DND-41 (cell line): ENCODE measurements around the gene TCF7L1.

Source experiments
- ATAC-seq: fragments of 200-7000 bp; cut with Tn5 transposase; 3 replicates; pipeline ENCODE4 v1.9.1; 2021; ENCODE audit warnings: low read depth; ENCODE audit not compliant: insufficient read depth
- DNase-seq: peaks from one replicate; pipeline ENCODE4 v3.0.0-alpha.2; 2020
- H2AFZ ChIP-seq: 2 replicates; pipeline ENCODE4 v1.6.0; 2012; ENCODE audit warnings: low read depth, low read length
- H3K27ac ChIP-seq: 2 replicates; pipeline ENCODE4 v1.5.1; 2012; ENCODE audit warnings: low read length, inconsistent platforms
- H3K27me3 ChIP-seq: fragments of 200-600 bp; sonication (generic); 2 replicates; pipeline ENCODE4 v1.6.0; 2012; ENCODE audit warnings: low read length, mild to moderate bottlenecking, inconsistent platforms; ENCODE audit not compliant: insufficient read depth, poor library complexity
- H3K36me3 ChIP-seq: 2 replicates; pipeline ENCODE4 v1.5.1; 2012; ENCODE audit warnings: low read length, inconsistent platforms; ENCODE audit not compliant: insufficient read depth
- H3K4me1 ChIP-seq: 2 replicates; pipeline ENCODE4 v1.5.1; 2012; ENCODE audit warnings: mild to moderate bottlenecking, low read length; ENCODE audit not compliant: insufficient read depth
- H3K4me2 ChIP-seq: 2 replicates; pipeline ENCODE4 v1.6.0; 2012; ENCODE audit warnings: mild to moderate bottlenecking, moderate library complexity, low read length, inconsistent platforms; ENCODE audit not compliant: insufficient read depth
- H3K4me3 ChIP-seq, 2 experiments: fragments of 200-600 bp in 1 of 2; shearing (Covaris generic) in 1 of 2; 2 replicates each; pipeline ENCODE4 v1.5.1; 2012 to 2016; ENCODE audit warnings: inconsistent platforms in 2 of 2, low read length in 2 of 2, mild to moderate bottlenecking in 2 of 2, low read depth in 1 of 2, moderate library complexity in 1 of 2
- H3K79me2 ChIP-seq: 2 replicates; pipeline ENCODE4 v1.6.0; 2012; ENCODE audit warnings: low read length, inconsistent platforms; ENCODE audit not compliant: insufficient read depth
- H3K9ac ChIP-seq: 2 replicates; pipeline ENCODE4 v1.6.0; 2012; ENCODE audit warnings: low read depth, mild to moderate bottlenecking, inconsistent platforms, low read length, moderate library complexity
- H3K9me3 ChIP-seq: 2 replicates; pipeline ENCODE4 v1.5.1; 2012; ENCODE audit warnings: low read length, moderate library complexity, mild to moderate bottlenecking, inconsistent platforms; ENCODE audit not compliant: insufficient read depth, severe bottlenecking
- H4K20me1 ChIP-seq: 2 replicates; pipeline ENCODE4 v1.6.0; 2012; ENCODE audit warnings: low read length; ENCODE audit not compliant: insufficient read depth
- EZH2 ChIP-seq: IDR thresholded peaks from 3 replicates; pipeline ENCODE4 v1.6.1; 2012; ENCODE audit warnings: borderline replicate concordance, low read depth, mild to moderate bottlenecking, moderate library complexity, low read length, inconsistent platforms; ENCODE audit not compliant: severe bottlenecking
- TF ChIP-seq, protein P1 (sequence below): IDR thresholded peaks from 2 replicates; pipeline ENCODE4 v1.5.1; 2012; ENCODE audit warnings: borderline replicate concordance, low read length, moderate library complexity, mild to moderate bottlenecking; ENCODE audit not compliant: poor library complexity, severe bottlenecking; ENCODE audit errors: extremely low read depth

Gene TCF7L1

DNA sequence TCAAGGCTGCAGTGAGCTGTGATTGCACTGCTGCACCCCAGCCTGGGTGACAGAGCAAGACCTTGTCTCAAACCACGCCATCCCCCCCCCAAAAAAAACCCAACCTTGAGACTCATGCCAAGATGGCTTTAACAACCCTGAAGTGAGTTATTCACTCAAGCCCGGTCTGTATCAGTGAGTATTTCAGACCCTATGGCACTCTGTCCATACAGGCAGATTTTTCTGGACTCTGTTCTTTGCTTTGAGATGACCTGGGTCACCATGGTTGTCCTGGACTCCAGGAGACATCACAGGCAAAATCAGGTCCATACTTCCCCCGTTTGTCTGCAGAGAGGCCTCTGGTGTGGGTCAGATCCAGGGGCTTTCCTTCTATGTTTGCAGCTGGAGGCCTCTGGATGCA is 102.9 kb downstream of the TCF7L1 start:
- H4K20me1 ChIP-seq: no peaks in the 10 kb centered on the region; the same call in 1 of the 2 replicates
- no peak overlapping the region for H2AFZ ChIP-seq
- no peak overlapping the region for H3K4me2 ChIP-seq
- H3K9ac ChIP-seq: no peak overlapping the region
- H3K27me3 ChIP-seq: peaks cover 16% of the 10 kb centered on the region
- no peak overlapping the region for H3K4me3 ChIP-seq
- TF ChIP-seq, protein P1, sequence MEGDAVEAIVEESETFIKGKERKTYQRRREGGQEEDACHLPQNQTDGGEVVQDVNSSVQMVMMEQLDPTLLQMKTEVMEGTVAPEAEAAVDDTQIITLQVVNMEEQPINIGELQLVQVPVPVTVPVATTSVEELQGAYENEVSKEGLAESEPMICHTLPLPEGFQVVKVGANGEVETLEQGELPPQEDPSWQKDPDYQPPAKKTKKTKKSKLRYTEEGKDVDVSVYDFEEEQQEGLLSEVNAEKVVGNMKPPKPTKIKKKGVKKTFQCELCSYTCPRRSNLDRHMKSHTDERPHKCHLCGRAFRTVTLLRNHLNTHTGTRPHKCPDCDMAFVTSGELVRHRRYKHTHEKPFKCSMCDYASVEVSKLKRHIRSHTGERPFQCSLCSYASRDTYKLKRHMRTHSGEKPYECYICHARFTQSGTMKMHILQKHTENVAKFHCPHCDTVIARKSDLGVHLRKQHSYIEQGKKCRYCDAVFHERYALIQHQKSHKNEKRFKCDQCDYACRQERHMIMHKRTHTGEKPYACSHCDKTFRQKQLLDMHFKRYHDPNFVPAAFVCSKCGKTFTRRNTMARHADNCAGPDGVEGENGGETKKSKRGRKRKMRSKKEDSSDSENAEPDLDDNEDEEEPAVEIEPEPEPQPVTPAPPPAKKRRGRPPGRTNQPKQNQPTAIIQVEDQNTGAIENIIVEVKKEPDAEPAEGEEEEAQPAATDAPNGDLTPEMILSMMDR: no peak
- TF ChIP-seq EZH2: no peak
- DNase-seq: no peak
- no peaks in the 10 kb centered on the region for H3K4me1 ChIP-seq
- H3K79me2 ChIP-seq: no peaks in the 10 kb centered on the region
- H3K27ac ChIP-seq: no peak overlapping the region
- H3K9me3 ChIP-seq: no peaks in the 10 kb centered on the region
- no peak for ATAC-seq
- H3K36me3 ChIP-seq: no peaks in the 10 kb centered on the region

DNA sequence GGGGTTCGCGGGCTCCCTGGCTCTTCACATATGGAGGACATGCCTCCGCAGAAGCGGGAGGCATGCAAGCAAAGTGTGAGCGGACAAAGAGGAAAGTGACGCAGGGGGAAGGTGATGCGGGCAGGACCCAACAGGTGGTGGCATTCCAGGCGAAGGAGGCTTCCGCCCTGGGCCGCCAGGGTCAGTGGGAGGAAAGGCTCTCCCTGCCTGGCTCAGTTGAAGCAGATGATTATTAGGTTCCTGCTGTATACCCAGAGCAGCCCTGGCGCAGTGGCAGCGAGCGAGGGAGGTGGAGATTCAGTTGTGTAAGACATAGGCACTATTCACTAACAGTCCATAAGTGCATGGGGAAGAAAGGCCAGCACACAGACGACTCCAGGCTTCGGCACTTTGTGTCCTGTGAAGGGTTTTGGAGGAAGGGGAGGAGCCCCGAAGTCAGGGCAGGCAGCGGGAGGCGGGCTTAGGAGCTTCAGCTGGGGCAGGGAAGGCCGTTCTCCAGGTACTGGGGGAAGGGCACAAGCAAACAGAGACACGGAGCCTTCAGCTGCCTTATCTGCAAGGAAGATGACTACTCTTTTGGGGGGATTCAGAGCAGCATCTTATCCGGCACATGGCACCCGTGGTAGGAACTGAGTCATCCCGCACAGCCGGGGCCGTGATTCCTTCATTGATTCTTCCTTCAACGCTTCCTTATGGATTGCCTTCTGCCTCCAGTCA is 104.8 kb downstream of the TCF7L1 start:
- Histone ChIP-seq H2AFZ (no peak overlapping the region), H3K9ac (no peak overlapping the region), H3K27me3 (peaks cover 4% of the 10 kb centered on the region), H3K4me1 (no peaks in the 10 kb centered on the region), H3K9me3 (no peaks in the 10 kb centered on the region), H3K4me3 (no peak overlapping the region), H3K27ac (no peak overlapping the region), H3K4me2 (no peak overlapping the region), H3K36me3 (no peaks in the 10 kb centered on the region), H4K20me1 (no peaks in the 10 kb centered on the region; the same call in 1 of the 2 replicates), H3K79me2 (no peaks in the 10 kb centered on the region)
- TF ChIP-seq, protein P1: no peak
- TF ChIP-seq EZH2: no peak
- ATAC-seq (no peak), DNase-seq (no peak)

DNA sequence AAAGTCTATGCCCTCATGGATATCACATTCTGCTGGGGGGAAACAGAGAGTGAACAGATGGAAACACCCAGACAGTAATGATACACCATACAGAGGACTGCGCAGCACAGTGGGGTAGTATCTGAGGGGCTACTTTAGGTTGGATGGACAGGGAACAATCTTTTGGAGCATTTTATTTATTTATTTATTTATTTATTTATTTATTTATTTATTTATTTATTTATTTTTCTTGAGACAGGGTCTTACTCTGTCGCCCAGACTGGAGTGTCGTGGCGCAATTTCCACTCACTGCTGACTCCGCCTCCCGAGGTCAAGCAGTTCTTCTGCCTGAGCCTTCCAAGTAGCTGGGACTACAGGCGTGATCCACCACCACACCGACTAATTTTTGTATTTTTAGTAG is 105.4 kb downstream of the TCF7L1 start:
- Histone ChIP-seq H3K79me2 (no peaks in the 10 kb centered on the region), H3K4me3 (no peak overlapping the region), H4K20me1 (no peaks in the 10 kb centered on the region; the same call in 1 of the 2 replicates), H2AFZ (no peak overlapping the region), H3K4me2 (no peak overlapping the region), H3K27me3 (peaks cover 4% of the 10 kb centered on the region), H3K9me3 (no peaks in the 10 kb centered on the region), H3K4me1 (no peaks in the 10 kb centered on the region), H3K36me3 (no peaks in the 10 kb centered on the region), H3K27ac (no peak overlapping the region), H3K9ac (no peak overlapping the region)
- ATAC-seq (no peak), DNase-seq (no peak)
- TF ChIP-seq EZH2: no peak
- TF ChIP-seq, protein P1: no peak

DNA sequence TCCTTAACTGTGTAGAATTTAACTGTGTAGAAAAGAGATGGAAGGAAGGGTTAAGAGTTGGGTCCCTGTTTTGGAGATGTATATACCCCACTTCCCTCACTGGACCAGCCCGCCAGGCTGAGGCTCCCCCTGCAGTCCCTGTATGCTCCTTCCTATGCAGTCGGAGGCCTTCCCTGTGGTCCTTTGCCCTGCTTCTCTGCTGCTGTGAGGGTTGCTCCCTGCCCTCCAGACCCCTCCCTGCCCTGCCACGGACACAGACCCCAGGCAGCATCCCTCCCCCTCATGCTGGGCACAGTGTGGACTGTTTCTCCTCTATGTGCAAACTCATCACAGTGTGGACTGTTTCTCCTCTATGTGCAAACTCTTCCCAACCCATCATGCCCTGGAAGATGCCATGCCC is 105.9 kb downstream of the TCF7L1 start:
- Histone ChIP-seq H3K4me3 (no peak overlapping the region), H3K79me2 (no peaks in the 10 kb centered on the region), H3K9ac (no peak overlapping the region), H3K27ac (no peak overlapping the region), H3K4me1 (no peaks in the 10 kb centered on the region), H3K4me2 (no peak overlapping the region), H3K9me3 (no peaks in the 10 kb centered on the region), H2AFZ (no peak overlapping the region), H3K36me3 (no peaks in the 10 kb centered on the region), H3K27me3 (peaks cover 4% of the 10 kb centered on the region), H4K20me1 (no peaks in the 10 kb centered on the region; the same call in 1 of the 2 replicates)
- TF ChIP-seq, protein P1: no peak
- TF ChIP-seq EZH2: no peak
- DNase-seq (no peak), ATAC-seq (no peak)
